Stimulated activated naive B cell treated with anti-CD40 and anti-IgM and Interleukin-4, amounts not matched to agents 10 μg/mL and 1 μg/mL and 100 μg/mL, for 72 hours (primary cell): ENCODE results near the gene D2HGDH.
"Not testable (repeated sequence)": the region's sequence is repeated elsewhere in the genome, so short reads cannot be mapped to it uniquely, and the experiment has no call there.

ENCODE experiments used
- ATAC-seq, 2 donors: fragments of 150-1000 bp; cut with Tn5 transposase; replicated peaks; 2 replicates each; pipeline ENCODE4 v1.10.0; 2021; ENCODE audit warnings: moderate library complexity in 1 of 2
- DNase-seq: peaks from one replicate; pipeline ENCODE4 v3.0.0; 2021
- H3K27ac Mint-ChIP-seq: one replicate; pipeline ENCODE4 v1.8.0; 2022; ENCODE audit warnings: mild to moderate bottlenecking, mixed read lengths
- H3K27me3 Mint-ChIP-seq, 2 donors: one replicate each; pipeline ENCODE4 v1.8.0; 2022; ENCODE audit warnings: mixed read lengths in 2 of 2
- H3K36me3 Mint-ChIP-seq, 2 donors: one replicate each; pipeline ENCODE4 v1.8.0; 2022; ENCODE audit warnings: mixed read lengths in 2 of 2, mild to moderate bottlenecking in 1 of 2
- H3K4me1 Mint-ChIP-seq, 2 donors: one replicate each; pipeline ENCODE4 v1.8.0; 2022; ENCODE audit warnings: mixed read lengths in 2 of 2, mild to moderate bottlenecking in 1 of 2
- H3K4me3 Mint-ChIP-seq, 2 donors: one replicate each; pipeline ENCODE4 v1.8.0; 2022; ENCODE audit warnings: mild to moderate bottlenecking in 2 of 2, mixed read lengths in 2 of 2, moderate library complexity in 1 of 2
- H3K9me3 Mint-ChIP-seq, 2 donors: one replicate each; pipeline ENCODE4 v1.8.0; 2022; ENCODE audit warnings: mixed read lengths in 2 of 2, mild to moderate bottlenecking in 1 of 2

The D2HGDH gene

DNA sequence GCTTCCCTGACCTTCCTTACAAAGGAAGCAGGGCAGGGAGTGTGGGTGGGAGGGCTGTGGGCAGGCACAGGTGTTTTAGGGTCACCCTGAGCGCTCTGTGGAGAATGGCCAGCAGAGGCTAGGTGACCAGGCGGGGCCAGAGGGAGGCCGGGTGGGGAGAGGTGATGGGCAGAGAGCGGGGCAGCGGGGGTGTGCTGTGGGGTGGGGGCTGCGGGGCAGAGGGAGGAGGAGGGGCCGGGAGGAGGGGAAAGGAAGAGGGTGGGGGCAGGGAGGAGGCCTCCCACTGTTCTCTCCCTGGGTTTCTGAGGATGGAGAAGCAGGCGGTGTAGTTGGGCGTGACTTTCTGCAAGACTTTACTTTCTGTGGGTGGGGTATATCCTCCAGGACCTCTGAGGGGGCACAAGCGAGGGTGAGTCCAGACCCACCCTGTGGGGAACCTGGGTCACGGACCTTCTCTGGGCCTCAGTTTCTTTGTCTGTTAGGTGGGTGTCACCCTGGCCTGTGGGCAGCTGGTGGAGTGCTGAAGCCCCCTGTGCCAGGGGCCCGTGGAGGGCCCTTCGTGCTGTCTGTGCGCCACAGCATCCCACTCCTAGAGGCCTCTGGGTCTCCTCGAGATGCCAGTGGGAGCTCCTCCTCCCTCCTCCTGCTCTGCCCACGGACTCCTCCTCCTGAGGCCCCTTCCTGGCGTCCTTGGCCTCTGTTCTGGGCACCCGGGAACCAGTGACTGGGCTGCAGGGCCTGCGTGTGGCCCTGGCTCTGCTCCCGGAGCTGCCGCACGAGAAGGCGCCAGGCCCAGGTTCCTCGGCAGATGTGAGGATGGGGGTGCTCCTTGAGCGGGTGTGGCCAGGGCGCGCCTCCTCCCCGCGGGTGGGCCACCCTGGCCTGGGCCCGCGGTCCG lies 68.2 kb downstream of the D2HGDH start:
- no peaks in the 10 kb centered on the region for H3K36me3 Mint-ChIP-seq
- H3K4me3 Mint-ChIP-seq = peak overlapping the region in 1 of 2 donors; percentile 32
- H3K4me1 Mint-ChIP-seq = peaks cover 14 to 35% of the 10 kb centered on the region in 2 donors
- DNase-seq (no peak), ATAC-seq (peak in 1 of 2 donors; percentile 4)
- no peak overlapping the region for H3K27ac Mint-ChIP-seq
- peaks cover 8 to 26% of the 10 kb centered on the region in 2 donors for H3K27me3 Mint-ChIP-seq
- peaks cover 2 to 4% of the 10 kb centered on the region in 2 donors for H3K9me3 Mint-ChIP-seq

DNA sequence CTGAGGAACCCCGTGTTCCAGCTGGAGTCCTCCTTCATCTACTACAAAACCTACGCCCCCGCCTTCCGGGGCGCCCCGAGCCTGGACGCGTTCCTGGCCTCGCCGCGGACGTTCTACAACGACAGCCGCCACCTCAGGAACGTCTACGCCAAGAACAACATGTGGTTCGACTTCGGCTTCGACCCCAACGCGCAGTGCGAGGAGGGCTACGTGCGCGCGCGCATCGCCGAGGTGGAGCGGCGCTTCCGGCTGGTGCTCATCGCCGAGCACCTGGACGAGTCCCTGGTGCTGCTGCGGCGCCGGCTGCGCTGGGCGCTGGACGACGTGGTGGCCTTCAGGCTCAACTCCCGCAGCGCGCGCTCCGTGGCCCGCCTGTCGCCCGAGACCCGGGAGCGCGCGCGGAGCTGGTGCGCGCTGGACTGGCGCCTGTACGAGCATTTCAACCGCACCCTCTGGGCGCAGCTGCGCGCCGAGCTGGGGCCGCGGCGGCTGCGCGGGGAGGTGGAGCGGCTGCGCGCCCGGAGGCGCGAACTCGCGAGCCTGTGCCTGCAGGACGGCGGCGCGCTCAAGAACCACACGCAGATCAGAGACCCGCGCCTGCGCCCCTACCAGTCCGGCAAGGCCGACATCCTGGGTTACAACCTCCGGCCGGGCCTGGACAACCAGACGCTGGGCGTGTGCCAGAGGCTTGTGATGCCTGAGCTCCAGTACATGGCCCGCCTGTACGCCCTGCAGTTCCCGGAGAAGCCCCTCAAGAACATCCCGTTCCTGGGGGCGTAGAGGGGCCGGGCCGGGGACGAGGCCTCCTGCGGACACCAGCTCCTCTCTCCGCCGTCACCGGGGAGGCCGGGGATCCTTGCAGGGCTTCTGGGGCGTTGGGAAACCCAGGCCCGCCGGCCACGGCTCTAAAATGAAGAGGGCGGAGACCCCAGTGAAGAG lies 69.2 kb downstream of the D2HGDH start:
- Mint-ChIP-seq H3K9me3 (peaks cover 2 to 4% of the 10 kb centered on the region in 2 donors), H3K4me3 (peak overlapping the region; percentile 76)
- DNase-seq = peak; percentile 38

DNA sequence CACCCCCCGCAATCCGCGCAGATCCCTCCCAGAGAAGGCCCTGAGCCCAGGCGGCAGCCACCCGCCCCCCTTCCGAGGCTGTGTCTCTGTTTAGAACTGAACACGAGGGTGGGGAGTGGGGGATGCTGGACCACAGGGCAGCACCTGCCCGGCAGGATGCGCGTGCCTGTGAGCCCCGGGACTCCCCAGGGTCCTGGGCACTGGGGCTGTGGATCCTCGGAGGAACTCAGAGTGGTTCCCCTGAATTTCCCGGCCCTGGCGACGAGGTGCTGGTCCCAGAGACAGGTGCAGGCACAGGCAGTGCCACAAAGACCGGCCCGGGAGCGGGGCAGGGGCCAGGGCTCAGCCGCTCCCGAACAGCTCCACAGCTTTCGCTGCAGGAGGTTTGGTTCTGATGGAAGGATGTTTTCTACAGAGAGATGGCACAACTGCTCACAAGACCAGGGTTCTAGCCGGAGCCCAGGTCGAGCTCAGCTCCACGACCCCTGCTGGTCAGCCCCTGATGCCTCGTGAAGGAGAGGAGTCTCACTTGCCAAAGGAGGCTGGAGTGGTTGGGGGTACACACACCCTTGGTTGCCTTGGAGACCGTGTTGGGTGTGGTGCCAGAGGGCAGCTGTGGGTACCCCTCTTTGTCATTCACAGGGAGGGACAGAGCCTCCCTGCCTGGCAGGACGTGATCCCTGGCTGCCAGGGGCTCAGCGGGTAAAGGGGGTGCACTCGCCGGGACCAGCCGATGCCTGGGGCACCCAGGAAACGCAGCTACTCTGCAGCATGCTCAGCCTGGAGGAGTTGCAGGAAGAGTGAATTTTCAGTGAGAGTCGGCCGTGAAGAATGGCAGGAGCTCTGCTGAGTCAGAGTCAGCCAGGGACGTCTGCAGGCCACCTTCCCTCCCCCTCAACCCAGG lies 70.1 kb downstream of the D2HGDH start:
- ATAC-seq (peak; percentile 32 to 36), DNase-seq (no peak)
- peak overlapping the region; percentile 79 for H3K27ac Mint-ChIP-seq
- H3K27me3 Mint-ChIP-seq = peaks cover 16 to 27% of the 10 kb centered on the region in 2 donors
- no peaks in the 10 kb centered on the region for H3K36me3 Mint-ChIP-seq
- peak overlapping the region; percentile 67 to 76 for H3K4me3 Mint-ChIP-seq
- peaks cover 2 to 4% of the 10 kb centered on the region in 2 donors for H3K9me3 Mint-ChIP-seq
- H3K4me1 Mint-ChIP-seq = peaks cover 14 to 35% of the 10 kb centered on the region in 2 donors

More for the DNA sequence above, 69.2 kb downstream of the D2HGDH start:
- peak overlapping the region; percentile 79 for H3K27ac Mint-ChIP-seq
- no peaks in the 10 kb centered on the region for H3K36me3 Mint-ChIP-seq
- peaks cover 11 to 21% of the 10 kb centered on the region in 2 donors for H3K27me3 Mint-ChIP-seq
- peak; percentile 58 to 63 for ATAC-seq
- H3K4me1 Mint-ChIP-seq = peaks cover 14 to 35% of the 10 kb centered on the region in 2 donors

DNA sequence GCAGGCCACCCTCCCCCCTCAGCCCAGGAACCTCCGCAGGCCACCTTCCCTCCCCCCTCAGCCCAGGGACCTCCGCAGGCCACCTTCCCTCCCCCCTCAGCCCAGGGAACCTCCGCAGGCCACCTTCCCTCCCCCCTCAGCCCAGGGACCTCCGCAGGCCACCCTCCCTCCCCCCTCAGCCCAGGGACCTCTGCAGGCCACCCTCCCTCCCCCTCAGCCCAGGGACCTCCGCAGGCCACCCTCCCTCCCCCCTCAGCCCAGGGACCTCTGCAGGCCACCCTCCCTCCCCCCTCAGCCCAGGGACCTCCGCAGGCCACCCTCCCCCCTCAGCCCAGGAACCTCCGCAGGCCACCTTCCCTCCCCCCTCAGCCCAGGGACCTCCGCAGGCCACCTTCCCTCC lies 71.8 kb downstream of the D2HGDH start:
- H3K9me3 Mint-ChIP-seq, H3K36me3 Mint-ChIP-seq, H3K4me3 Mint-ChIP-seq, DNase-seq, H3K27ac Mint-ChIP-seq, ATAC-seq: not testable (repeated sequence)
- peaks cover 16 to 24% of the 10 kb centered on the region in 2 donors for H3K27me3 Mint-ChIP-seq
- peaks cover 14 to 33% of the 10 kb centered on the region in 2 donors for H3K4me1 Mint-ChIP-seq

DNA sequence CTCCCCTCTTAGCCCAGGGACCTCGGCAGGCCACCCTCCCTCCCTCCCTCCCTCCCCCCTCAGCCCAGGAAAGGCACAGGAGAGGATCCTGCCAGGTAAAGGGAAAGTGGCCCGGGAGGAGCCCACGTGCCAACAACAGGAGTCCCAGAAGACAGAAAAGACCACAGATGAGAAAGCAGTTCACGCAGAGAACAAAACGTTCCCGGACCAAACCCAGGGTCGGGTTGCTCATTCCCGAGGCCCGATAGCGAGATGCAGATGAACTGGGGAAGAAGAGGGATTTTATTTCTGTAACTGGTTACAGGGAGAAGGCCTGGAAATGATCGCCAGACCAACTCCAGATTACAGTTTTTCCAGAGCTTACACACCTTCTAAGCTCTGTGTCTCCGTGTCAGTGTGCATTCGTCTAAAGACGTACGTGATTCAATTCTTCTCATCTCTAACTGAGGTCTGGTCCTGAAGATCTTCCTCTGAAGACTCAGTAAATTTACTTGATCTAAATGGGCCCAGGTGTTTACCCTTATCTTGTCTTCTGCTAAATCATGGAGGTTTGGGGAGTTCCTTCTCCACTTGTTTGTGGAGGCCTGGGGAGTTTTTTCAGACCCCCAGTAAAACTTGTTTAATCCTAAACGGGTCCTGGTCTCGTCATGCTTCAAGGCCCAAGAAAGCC lies 73.8 kb downstream of the D2HGDH start:
- ATAC-seq (no peak), DNase-seq (no peak)
- H3K4me3 Mint-ChIP-seq = no peak overlapping the region
- H3K9me3 Mint-ChIP-seq = peaks cover 2 to 3% of the 10 kb centered on the region in 2 donors
- H3K36me3 Mint-ChIP-seq = no peaks in the 10 kb centered on the region
- peaks cover 15 to 24% of the 10 kb centered on the region in 2 donors for H3K27me3 Mint-ChIP-seq
- no peak overlapping the region for H3K27ac Mint-ChIP-seq
- peaks cover 12 to 17% of the 10 kb centered on the region in 2 donors for H3K4me1 Mint-ChIP-seq

DNA sequence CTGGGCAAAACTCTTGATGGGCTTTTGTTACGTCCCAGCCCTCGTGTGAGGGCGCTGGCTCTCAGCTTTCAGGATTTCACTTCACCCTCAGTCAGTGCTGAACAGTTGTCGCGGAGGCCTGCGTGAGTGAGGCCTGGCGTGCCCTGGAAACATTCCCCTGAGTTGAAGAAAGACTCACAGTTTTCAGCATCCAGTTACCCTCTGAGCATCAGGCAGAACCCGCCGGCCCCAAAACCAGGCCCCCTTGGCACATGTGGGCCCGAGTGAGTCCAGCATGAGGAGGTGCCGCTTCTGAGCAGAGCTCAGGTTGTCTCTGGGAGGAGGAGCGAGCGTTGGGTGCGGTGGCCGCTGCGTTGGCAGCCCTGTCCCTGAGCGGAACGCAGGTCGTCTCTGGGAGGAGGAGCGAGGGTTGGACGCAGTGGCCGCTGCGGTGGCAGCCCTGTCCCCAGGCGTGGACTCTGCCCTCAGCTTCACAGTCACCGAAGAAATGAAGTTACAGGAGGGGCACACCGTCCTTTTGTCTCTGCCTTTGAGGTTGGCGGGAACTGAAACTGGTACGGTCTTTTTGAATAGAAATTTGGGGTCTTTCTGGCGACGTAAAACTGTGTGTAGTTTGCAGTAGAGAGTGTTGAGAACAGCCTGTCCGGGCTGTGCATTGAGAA lies 74.4 kb downstream of the D2HGDH start, which contains the start of gene NEU4:
NEU4 (plus strand) TSS at position 473 of the 662 bp plus-strand sequence. CDS start 5,292 bp downstream, outside the sequence.
- ATAC-seq (no peak), DNase-seq (no peak)
- Mint-ChIP-seq H3K4me3 (no peak within 1 kb of the TSS), H3K27me3 (peaks cover 12 to 20% of the 10 kb centered on the region in 2 donors), H3K27ac (no peak within 1 kb of the TSS), H3K36me3 (peaks cover 0 to under 1% of the 10 kb centered on the region in 2 donors), H3K9me3 (peaks cover 0 to under 1% of the 10 kb centered on the region in 2 donors), H3K4me1 (peaks cover 13% of the 10 kb centered on the region in 2 donors)

DNA sequence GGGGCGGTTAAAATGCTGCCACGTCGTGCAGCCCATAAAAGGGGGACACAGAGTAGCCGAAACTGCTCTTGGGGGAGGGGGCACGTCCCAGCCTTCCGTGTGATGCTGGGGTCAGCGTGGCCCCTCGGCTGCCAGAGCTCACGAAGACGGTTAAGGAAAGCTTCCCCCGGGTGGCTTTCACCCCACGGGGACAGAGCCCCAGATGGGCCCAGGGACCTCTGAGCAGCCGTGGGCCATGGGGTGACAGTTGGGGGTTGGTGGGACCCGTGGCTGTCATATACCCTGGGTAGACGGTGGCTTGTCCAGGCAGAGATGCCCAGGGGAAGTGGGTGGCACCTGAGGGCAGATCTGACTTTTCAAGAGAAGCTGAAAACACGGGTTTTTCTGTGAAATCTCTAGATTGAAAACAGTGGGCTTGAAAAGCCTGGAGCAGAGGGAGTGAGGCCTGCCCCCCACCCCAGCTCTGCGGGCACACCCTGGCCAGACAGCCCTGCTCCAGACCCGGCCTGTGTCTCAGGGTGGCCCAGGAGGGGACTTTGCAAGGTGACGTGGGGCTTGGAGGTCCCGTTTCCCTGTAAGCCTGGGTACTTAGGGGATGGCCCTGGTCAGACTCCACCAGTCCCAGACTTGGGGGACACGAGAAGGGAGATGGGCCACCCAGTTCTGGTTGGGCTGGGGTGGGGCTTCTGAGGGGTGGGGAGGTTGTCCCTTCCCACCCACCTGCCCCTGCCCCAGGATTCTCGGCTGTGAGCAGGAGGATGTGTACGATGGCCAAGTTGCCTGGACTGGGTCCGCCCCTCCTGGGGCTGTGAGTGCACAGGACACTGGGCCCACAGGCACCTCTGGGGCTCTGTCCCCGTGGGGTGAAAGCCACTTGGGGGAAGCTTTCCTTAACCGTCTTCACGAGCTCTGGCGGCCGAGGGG lies 75.2 kb downstream of the D2HGDH start:
- Mint-ChIP-seq H3K36me3 (peaks cover 0 to 2% of the 10 kb centered on the region in 2 donors), H3K9me3 (peaks cover 0 to 2% of the 10 kb centered on the region in 2 donors), H3K27me3 (peaks cover 12 to 14% of the 10 kb centered on the region in 2 donors), H3K4me1 (peaks cover 10 to 11% of the 10 kb centered on the region in 2 donors), H3K27ac (no peak overlapping the region), H3K4me3 (no peak overlapping the region)
- DNase-seq = no peak
- no peak for ATAC-seq

DNA sequence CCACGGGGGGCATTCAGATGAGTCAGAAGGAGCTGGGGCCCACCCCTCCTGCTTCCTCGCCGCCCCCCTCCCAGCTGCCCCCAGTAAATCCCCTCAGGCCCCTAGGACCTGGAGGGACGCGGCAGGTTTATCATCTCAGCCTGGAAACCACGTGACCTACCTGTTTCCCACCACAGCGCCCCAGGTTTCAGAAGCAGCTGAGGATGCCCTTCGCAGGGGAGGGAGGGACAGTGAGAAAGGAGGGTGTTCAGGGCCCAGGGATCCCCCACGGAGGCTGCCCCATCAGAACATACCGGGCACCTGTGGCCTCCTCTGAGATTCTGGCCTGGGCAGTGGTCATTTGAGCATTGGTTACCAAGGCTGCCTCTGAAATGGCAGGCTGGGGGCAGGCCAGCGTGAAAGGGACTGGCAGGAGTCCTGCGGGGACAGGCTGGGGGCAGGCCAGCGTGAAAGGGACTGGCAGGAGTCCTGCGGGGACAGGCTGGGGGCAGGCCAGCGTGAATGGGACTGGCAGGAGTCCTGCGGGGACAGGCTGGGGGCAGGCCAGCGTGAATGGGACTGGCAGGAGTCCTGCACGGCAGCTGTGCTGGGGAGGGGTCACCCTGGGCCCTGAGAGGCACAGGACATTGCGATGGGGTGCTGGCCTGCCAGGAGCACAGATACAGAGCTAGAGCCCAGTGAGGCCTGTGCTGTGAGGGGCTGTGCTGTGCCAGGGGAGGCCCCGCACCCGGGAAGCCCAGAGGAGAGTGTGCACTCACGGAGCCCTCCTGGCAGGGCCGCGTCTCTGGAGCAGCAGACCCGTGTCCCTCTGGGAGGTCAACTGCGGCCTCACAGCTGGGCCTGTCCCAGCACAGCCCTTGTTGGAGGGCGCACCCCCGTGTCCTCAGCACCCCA lies 76.1 kb downstream of the D2HGDH start:
- peaks cover 12 to 13% of the 10 kb centered on the region in 2 donors for H3K4me1 Mint-ChIP-seq
- peaks cover 14 to 18% of the 10 kb centered on the region in 2 donors for H3K27me3 Mint-ChIP-seq
- H3K36me3 Mint-ChIP-seq = peaks cover 0 to 2% of the 10 kb centered on the region in 2 donors
- no peak for ATAC-seq
- no peak overlapping the region for H3K4me3 Mint-ChIP-seq
- peaks cover 0 to 2% of the 10 kb centered on the region in 2 donors for H3K9me3 Mint-ChIP-seq
- H3K27ac Mint-ChIP-seq = no peak overlapping the region
- DNase-seq = no peak

DNA sequence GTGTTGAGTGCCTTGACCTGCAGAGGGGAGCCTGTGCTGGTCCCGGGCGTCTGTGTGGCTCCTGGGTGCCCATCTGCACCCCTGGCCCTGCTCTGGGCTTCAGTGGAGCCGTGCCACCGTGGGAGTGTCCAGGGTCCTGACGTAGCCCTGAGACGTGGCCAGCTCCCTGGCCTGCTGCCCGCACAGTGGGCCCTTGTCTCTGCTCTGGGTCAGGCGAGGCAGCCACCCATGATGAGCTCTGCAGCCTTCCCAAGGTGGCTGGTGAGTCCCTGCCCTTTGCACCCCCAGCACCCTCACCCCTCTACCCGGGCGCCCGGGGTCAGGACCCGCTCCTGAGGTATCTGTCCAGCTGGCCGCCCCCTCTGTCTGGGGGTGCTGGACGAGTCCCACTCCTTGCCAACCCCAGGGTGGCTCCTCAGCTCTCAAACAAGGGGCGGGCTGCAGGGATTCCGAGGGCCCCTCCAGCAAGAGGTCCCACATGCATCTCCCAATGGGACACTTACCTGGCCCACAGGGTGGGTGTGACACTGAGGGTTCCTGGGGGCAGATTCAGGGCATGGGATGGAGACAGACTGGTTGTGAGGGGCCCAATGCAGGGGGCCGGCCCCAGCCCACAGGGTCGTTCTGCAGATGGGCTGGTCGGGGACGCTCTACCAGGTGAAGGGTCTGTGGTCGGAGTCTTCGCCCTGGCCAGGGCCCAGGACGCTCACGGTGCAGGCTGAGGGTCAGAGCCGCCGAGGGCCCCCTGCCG lies 76.9 kb downstream of the D2HGDH start:
- peaks cover 12 to 13% of the 10 kb centered on the region in 2 donors for H3K4me1 Mint-ChIP-seq
- ATAC-seq (no peak), DNase-seq (no peak)
- peaks cover 0 to 2% of the 10 kb centered on the region in 2 donors for H3K9me3 Mint-ChIP-seq
- H3K27me3 Mint-ChIP-seq = peaks cover 15 to 22% of the 10 kb centered on the region in 2 donors
- H3K27ac Mint-ChIP-seq = no peak overlapping the region
- H3K4me3 Mint-ChIP-seq = no peak overlapping the region
- peaks cover 0 to 2% of the 10 kb centered on the region in 2 donors for H3K36me3 Mint-ChIP-seq

DNA sequence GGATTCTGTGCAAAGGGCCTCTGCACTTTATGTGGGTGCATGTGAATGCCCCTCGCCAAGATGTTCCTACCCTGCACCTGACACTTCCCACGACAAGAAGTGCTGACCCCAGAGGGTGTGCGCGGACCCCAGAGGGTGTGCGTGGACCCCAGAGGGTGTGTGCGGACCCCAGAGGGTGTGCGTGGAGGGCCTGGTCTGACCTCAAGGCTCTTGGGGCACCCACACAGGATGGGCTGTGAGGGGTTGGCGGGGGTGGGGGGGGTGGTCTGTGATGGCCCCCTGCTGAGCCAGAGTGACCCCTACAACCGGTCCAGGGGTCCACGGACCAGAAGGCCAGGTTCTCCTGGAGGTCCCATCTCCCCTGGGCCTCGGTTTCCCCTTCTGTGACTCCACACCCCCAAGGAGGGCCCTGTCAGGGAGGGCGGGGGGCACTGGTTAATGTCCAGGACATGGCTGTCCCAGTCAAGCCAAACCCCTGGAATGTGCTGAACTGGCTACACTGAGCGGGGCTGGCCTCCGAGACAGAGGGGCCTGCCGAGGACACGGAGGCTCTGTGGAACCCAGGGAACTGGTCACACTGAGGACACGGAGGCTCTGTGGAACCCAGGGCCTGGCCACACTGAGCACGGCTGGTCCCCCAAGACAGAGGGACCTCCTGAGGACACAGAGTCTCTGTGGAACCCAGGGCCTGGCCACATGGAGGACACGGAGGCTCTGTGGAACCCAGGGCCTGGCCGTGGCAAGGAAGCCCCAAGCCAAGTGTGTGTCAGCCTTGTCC lies 77.7 kb downstream of the D2HGDH start:
- Mint-ChIP-seq H3K9me3 (peaks cover 0 to 2% of the 10 kb centered on the region in 2 donors), H3K4me3 (no peak overlapping the region), H3K36me3 (peaks cover 0 to 2% of the 10 kb centered on the region in 2 donors), H3K4me1 (peaks cover 13% of the 10 kb centered on the region in 2 donors), H3K27me3 (peaks cover 15 to 27% of the 10 kb centered on the region in 2 donors), H3K27ac (no peak overlapping the region)
- DNase-seq (no peak), ATAC-seq (no peak)
